Cardiac septum (tissue), 1 donor: ENCODE data around the gene ZNF800. TPM values are rescaled to one million over a fixed set of nuclear protein-coding genes. Genes with fewer than 3 reads are reported as not detected.
"Not testable (repeated sequence)": the region's sequence is repeated elsewhere in the genome, so short reads cannot be mapped to it uniquely, and the experiment has no call there.

Source experiments
- DNase-seq: peaks from one replicate; pipeline ENCODE4 v3.0.0-alpha.2; 2020; ENCODE audit warnings: low spot score
- intact Hi-C: fragments of 100-400 bp; cut with DNase I; formaldehyde crosslinking; loops from one replicate; pipeline ENCODE4 v1.14.0; 2022
- long read RNA-seq: library from polyadenylated mRNA; unstranded; transcript quantifications from one replicate; pipeline ENCODE4 v2.0.0, GENCODE V29; 2021
- total RNA-seq: library from RNA; stranded (reverse); fragmentation: NEBNext Ultra II Directional; extraction: Animal tissue kit (Norgen Biotek cat#: 25700); gene quantifications from one replicate; pipeline ENCODE4 v1.2.1, GENCODE V29; 2021
- donor health status: DM: no; HTN: no; CAD: no.

ZNF800 gene, protein sequence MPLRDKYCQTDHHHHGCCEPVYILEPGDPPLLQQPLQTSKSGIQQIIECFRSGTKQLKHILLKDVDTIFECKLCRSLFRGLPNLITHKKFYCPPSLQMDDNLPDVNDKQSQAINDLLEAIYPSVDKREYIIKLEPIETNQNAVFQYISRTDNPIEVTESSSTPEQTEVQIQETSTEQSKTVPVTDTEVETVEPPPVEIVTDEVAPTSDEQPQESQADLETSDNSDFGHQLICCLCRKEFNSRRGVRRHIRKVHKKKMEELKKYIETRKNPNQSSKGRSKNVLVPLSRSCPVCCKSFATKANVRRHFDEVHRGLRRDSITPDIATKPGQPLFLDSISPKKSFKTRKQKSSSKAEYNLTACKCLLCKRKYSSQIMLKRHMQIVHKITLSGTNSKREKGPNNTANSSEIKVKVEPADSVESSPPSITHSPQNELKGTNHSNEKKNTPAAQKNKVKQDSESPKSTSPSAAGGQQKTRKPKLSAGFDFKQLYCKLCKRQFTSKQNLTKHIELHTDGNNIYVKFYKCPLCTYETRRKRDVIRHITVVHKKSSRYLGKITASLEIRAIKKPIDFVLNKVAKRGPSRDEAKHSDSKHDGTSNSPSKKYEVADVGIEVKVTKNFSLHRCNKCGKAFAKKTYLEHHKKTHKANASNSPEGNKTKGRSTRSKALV
- total RNA-seq: 26.3 TPM
- long read RNA-seq, partial matches to known transcripts: 5 of 11 reads
- long read RNA-seq, other reads (novel, unspliced or antisense): 5 of 11 reads

DNA sequence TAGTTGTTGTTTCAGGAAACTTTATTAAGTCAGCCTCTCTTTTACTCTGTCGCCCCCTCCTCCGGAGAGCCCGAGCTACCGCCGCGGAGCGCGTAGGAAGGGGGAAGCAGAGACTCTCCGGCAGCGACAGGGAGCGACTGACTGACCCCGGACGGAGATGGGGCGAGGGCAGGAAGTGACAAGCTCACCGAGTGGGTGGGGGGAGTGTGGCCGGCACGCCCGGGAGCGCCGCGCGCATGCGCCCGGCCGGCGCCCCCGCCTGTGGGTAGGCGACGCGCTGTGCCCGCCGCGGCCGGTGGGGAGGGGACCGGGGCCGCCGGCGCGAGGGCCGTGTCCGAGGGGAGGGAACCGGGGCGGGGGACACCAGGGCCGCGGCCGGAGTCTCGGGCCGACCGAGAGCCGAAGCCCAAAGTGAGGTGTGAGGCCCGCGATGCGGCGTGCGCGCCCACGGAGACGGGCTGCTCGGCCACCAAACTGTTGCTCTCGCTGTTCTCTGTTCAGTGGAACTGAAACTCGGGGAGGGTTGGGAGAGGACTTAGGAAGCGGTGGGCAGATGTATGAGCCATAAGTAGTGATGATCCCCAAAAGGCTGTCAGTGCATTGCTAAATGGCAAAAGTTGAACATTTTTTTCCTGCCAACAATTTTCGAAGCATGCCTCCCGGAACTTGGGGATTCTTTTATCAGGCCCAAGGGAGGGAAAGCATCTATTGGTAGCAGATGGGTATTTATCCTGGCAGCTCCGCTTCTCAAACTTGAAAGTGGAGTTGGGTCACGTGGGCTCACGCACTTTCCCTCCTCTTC lies at the start of gene ZNF800:
Gene ZNF800, minus strand, starts transcription at position 143 of the 802 bp plus-strand sequence. CDS start 1,151 bp downstream, outside the sequence.
- intact Hi-C loops: loop anchor here (5.0 to 10.0 kb wide), 3 partner anchors 45 to 262 kb away; partner anchors contain the start of genes ARF5, GCC1 and SND1
- peak; percentile 97 for DNase-seq

DNA sequence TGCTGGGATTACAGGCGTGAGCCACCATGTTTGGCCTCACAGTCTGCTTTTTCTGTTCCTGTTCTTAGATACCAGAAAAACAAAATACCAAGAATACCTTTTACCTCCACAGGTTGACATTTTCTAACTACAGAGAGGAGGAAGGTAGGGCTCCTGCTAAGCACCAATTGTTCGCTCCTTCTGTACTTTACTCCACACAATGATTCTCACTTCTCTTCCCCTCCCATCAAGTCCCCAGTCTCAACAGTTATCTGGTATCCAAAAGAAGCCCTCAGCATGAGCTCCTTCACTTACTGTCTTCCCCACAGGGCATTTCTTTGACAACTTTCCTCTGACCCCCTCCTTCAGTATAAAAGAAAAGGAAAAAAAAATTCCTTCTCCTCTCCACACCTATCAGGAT lies 47.7 kb upstream of the ZNF800 start:
- DNase-seq: no peak
- intact Hi-C loops: no loop called here

DNA sequence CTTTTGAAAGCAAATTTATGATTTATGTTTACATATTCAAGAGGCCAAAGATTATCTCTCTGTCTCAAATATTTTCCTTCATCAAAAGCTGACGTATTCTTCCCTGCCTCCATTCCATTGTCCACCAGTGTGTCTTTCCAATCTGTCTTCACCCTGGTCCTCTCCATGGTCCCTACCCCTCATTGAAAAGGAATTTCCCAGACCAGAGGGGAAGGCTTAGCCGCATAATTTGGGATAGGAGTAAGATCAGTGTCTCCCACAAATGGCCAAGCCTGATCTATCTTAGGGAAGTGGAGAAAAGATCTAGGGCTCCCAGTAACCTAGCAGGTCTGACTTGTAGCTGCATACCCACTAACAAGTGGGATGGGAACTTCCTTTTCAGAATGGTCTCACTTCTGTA lies 46.3 kb upstream of the ZNF800 start:
- DNase-seq: no peak
- intact Hi-C loops: no loop called here

DNA sequence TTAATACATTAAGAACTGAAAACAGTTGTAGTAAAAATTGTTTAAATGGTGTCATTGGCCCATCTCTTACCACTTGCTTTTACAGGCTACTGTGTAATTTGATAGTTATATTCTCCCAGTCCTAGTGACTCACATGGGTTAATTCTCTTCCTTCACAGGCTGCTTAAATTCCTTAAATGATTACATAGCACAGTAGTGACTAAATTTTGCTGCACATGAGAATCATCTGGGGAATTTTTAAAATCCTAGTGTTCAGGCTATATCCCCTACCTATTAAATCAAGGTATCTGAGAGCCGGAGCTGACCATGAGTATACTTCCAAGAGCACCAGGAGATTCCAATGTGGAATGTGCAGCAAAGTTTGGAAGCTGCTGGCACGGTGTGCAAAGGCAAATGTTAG lies 45.3 kb upstream of the ZNF800 start:
- intact Hi-C loops: no loop called here
- DNase-seq: no peak

DNA sequence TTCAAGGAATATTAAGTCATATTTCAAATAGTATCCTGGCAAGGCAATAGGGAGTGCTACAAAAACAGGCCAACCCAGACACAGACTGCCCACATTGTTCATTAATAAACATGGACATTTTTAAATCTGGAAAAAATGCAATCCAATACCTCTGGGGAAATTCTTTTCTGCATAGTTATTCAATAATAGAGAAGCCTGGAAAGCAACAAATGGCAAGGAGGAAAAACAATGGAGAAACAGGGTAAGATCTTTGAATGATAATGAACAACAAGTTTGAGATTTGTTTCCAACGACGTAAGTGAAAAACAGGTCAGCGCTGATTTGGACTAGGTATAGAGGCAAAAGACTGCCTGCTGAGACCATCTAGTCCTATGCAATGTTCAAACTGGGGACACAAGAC lies 44.7 kb upstream of the ZNF800 start:
- intact Hi-C loops: no loop called here
- no peak for DNase-seq

DNA sequence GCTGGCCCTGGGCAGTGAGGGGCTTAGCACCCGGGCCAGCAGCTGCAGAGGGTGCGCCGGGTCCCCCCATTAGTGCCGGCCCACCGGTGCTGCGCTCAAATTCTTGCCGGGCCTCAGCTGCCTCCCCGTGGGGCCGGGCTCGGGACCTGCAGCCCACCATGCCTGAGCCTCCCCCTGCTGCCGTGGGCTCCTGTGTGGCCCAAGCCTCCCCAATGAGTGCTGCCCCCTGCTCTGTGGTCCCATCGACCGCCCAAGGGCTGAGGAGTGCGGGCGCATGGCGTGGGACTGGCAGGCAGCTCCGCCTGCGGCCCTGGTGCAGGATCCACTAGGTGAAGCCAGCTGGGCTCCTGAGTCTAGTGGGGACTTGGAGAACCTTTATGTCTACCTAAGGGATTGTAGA lies 36.8 kb upstream of the ZNF800 start:
- intact Hi-C loops, DNase-seq: not testable (repeated sequence)

DNA sequence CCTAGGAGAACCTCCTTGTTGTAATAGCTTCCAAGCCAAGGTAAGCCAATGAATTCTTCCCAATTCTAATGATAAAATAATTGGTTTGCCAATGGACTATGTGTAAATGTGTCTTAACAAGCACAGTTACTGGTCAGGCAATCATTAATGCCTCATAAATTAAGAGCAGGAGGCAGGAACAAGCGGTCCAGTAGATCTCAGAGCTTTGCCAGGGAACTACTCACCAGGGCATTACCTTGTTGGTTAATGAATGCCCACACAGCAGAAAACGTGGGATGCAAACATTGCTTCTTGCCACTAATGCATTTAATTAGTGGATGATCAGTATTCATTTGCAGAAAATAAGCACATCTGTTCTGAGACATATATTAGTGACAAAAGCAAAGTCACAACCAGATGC lies 26.7 kb upstream of the ZNF800 start:
- DNase-seq: no peak
- intact Hi-C loops: no loop called here

DNA sequence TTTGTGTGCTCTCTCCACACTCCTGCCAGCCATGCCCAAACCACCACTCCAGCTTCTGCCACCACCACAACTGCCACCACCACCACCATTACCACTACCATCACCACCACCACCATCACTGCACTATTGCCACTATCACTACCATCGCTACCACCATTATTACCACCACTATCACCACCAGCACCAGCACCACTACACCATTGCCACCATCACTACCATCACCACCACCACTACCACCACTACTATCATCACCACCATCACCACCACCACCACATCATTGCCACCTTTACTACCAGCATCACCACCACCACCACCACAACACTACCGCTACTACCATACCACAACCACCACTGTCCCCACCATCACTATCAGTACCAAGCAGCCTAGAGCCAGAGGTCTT lies 26.0 kb upstream of the ZNF800 start:
- intact Hi-C loops: no loop called here
- no peak for DNase-seq

DNA sequence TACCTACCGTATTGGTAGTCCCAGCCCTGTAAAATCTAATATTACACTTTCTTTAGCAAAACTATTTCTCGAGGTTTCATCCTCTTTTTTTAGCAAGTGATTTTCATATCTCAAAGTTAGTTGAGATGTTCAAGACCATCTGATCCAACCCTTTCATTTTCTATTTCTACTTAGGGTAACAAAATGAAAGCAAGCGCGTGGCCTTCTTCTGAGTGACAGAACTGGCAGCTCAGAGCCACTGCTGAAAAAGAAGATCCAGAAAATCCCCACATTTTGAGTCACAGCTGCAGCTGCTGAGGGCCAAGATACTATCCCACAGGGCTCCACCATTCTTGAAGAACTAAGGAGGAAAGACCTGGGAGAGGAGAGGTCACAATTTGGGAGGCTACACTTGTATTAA lies 24.8 kb upstream of the ZNF800 start:
- no peak for DNase-seq
- intact Hi-C loops: no loop called here

DNA sequence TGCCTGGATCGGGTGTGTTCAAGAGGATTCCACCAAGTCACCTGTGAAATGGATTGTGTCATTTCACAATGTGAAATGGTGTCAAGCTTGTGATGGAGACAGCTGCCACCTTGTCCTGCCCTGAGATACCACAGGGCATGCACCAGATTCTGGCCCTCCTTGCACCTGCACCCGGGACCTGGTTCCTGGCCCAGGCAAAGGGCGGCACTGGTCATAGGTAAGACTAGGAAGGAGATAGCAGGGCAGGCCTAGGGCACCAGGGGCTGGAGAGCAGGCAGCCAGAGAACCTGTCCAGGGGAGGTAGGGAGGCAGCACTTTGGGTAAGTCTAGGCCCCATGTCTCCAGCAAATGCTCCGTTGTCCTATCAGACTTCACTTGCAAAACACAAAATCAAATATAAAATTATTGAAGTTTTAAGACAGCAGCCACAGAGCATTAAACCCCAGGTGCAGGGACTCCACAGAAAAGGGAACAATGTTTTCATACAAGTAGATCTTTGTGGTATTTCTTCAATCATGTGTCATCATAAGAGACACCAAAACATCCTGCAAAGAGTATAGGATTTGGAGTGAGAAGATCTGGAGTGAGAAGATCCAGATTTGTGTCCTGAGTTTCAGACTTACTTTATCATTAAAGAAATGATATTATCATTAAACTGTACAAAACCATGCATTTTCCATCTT lies 22.7 kb upstream of the ZNF800 start:
- intact Hi-C loops: no loop called here
- no peak for DNase-seq

DNA sequence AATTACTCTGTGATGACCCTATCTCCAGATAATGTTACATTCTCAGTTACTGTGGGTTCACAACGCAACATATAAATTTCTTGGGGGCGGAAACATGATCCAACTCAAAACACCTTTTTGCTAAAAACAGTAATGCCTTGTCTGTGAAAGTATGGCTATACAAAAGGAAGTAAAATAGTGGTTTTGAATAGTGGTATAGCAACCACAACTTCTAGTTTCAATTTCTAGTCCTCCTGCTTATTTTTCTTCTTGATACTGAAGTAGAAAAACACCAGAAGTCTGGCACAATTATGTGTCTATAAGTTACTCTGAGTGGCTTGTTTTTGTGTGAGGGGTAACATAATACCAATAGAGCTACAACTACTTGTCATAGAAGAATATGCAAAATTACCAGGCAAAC lies 21.5 kb upstream of the ZNF800 start:
- intact Hi-C loops: no loop called here
- DNase-seq: no peak

DNA sequence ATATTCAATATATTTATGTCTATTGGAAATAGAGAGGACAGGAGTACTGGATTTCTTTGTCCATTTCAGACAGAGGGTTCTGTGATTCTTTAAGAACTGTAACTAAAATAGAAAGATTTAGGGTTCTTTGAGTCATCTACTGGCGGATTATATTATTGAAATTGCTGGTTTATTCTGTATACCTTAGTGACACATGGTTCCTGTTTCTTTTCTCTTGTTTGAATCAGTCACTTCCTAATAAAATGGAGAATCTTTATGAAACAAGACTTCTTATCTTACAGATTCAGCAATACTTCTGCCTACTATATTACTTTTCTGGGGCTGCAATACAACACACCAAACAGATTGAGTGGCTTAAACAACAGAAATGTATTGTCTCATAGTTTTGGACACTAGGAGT lies 20.8 kb upstream of the ZNF800 start:
- DNase-seq: no peak
- intact Hi-C loops: no loop called here

DNA sequence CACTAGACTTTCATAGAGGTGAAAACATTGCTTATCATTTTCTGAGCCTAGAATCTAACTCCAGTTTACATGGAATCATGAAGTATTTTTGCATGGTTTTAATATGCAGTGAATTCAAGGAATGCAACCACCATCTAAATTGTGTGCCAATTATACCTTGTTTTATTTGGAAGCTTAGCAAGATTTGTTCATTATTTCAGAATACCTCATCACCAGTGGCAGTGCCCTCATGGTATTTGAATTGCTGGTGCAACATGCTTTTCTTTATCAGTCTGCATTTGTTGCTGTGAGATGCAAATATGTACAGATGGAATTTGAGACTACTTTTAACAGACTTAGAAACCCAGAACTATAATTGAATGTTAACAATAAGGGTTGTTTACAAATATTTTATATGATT lies 18.7 kb upstream of the ZNF800 start:
- intact Hi-C loops: no loop called here
- DNase-seq: no peak

DNA sequence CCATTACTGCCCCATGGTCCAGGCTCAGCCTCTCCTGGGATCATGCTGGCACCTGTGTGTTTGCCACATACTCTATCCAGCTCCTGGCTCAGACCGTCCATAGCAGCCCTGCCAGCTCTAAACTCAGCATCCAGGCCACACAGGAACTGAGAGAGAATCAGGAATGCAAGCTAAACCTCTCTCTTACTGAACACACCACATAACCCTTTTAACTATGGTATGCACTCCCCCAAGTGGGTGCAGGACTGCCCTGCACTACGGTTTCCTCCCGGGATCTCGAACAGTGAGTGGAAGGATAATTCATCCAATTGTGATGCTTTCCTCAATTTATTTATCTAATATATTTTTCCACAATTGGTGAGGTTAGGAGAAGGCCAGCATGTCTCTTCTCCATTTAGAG lies 17.1 kb upstream of the ZNF800 start:
- intact Hi-C loops: no loop called here
- no peak for DNase-seq

DNA sequence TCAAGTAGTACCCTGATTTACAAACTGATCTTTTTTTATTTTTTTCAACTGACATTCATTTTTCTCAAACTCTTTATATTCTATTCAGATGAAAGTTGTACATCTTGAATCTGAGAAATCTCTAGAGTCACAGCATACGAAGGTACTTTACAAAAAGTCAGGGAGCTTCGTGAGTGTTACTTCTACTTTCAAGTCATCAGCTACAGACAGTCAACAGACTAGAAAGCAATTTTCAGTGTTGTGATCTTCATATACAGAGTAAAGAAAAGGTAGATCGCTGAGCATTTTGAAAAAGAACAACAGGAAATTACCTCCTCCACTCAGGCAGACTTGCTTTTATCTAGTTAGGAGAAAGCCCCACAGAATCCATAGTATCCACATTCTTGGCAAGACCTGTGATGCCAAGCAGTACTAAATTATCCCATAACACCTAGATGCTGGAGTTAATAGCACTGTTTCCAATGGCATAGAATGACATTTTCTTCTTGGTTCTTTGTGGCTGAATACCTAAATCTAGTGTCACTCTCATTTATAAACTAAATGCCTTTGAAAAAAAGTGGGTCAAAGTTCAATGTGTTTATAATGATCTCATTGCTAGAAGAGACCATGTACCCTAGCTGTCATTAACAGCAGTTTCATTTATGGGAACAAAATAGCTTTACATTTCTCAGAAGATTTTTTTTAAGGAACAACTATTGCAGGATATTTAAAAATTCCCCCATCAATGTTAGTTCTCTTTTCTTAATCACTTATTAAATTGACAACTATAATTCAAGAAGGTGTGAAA lies 12.0 kb upstream of the ZNF800 start:
- no peak for DNase-seq
- intact Hi-C loops: no loop called here

DNA sequence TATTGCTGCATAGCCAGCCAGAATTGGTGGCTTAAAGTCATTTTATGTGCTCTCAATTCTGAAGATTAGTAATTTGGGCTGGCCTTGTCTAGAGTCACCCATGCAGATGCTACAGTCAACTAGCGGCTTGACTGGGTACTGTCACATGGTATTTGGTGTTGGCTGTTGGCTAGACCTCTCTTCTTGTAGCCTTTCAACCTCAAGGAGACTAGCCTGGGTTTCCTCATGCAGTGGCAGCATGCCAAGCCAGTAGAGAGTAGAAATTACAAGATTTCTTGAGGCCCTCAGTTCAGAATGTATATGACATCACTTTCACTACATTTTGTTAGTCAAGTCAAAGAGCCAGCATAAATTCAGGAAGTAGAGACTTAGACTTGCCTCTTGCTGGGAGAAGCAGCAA lies 3.7 kb upstream of the ZNF800 start:
- DNase-seq: no peak
- intact Hi-C loops: loop anchor here (10.0 kb wide), 1 partner anchor 259 kb away; the partner anchor contains the start of gene SND1

DNA sequence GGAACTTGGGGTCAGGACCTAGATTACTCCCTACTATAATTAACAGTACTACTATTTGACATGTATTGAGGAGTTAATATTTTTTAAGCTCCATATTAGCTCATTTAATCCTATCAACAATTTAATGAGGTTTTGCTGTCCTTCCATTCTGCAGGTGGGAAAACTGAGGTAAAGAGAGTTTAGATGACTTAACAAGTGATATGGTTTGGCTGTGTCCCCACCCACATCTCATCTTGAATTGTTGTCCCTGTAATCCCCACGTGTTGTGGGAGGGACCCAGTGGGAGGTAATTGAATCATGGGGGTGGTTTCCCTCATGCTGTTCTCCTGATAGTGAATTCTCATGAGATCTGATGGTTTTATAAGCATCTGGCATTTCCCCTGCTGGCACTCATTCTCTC lies 2.6 kb upstream of the ZNF800 start:
- DNase-seq: not testable (repeated sequence)
- intact Hi-C loops: loop anchor here (10.0 kb wide), 1 partner anchor 260 kb away; the partner anchor contains the start of gene SND1

DNA sequence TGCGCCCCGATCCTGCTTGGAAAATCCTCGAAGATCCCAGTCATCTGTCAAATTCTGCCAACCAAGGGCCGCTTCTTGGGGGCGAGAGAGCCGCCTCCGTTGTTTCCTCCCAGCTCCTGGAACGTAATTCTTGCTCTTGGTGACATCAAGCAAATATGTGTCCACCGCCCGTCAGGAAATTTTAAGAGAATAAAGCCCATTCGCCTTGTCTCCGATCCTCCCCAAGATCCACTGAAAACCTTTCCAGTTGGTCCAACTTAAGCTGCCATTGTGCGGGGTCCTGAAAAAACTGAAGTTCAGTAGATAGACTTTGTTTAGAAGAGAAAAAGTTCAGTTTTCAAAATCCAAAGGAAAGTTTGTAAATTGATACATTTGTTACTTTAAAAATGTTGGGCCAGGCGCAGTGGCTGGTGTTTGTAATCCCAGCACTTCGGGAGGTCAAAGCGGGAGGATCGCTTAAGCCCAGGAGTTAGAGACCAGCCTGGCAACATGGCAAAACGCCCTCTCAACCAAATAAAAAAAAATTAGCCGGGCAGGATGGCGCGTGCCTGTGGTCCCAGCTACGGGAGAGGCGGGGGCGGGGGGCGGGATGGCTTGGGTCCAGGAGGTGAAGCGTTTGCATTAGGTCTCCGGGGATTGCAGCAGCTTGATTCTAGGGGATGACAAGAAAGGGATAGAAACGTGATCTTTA lies 1.0 kb upstream of the ZNF800 start:
- intact Hi-C loops: loop anchor here (5.0 to 10.0 kb wide), 3 partner anchors 46 to 261 kb away; partner anchors contain the start of genes ARF5, GCC1 and SND1
- DNase-seq: no peak
